Neural cell (in vitro differentiated cells): ENCODE results near the gene ZNF578.

Experiments
- CTCF ChIP-seq: fragments of 450-650 bp; IDR thresholded peaks from 2 replicates; pipeline ENCODE4 v1.5.1; 2014; ENCODE audit warnings: antibody characterized with exemption, mild to moderate bottlenecking, moderate library complexity; ENCODE audit not compliant: poor library complexity, severe bottlenecking
- EP300 ChIP-seq: fragments of 450-650 bp; conservative IDR thresholded peaks from 2 replicates; pipeline ENCODE4 v1.6.1; 2014; ENCODE audit warnings: antibody characterized with exemption, mild to moderate bottlenecking, moderate library complexity; ENCODE audit not compliant: poor library complexity, severe bottlenecking
- POLR2AphosphoS5 ChIP-seq: IDR thresholded peaks from 2 replicates; pipeline ENCODE4 v1.6.1; 2012
- REST ChIP-seq: IDR thresholded peaks from 2 replicates; pipeline ENCODE4 v1.6.1; 2012; ENCODE audit warnings: borderline replicate concordance
- TAF1 ChIP-seq: IDR thresholded peaks from 2 replicates; pipeline ENCODE4 v1.6.1; 2012; ENCODE audit warnings: low read depth

GRCh38 chr19:52532480-52532879, 79.1 kb downstream of the ZNF578 start:
- no peak for TF ChIP-seq CTCF
- no peak for TF ChIP-seq POLR2AphosphoS5
- no peak for TF ChIP-seq REST
- TF ChIP-seq TAF1, result no peak
- TF ChIP-seq EP300, result no peak
